Trophoblast cell (in vitro differentiated cells and primary cell): ENCODE measurements around the gene TXNRD2.
A peak's percentile ranks its signal among the peaks of the same experiment; 100 is the strongest.

ENCODE experiments used
- DNase-seq, 2 donors: peaks; one replicate each; pipeline ENCODE4 v3.0.0-alpha.2; 2016
- H2AFZ ChIP-seq: 2 replicates; pipeline ENCODE4 v1.6.1; 2013; ENCODE audit warnings: low read length, moderate library complexity, mild to moderate bottlenecking; ENCODE audit not compliant: insufficient read depth, poor library complexity
- H2AK5ac ChIP-seq: 2 replicates; pipeline ENCODE4 v1.6.1; 2013; ENCODE audit warnings: mild to moderate bottlenecking, low read length
- H2BK120ac ChIP-seq: 2 replicates; pipeline ENCODE4 v1.6.1; 2013; ENCODE audit warnings: low read length, mild to moderate bottlenecking, moderate library complexity; ENCODE audit not compliant: insufficient read depth, poor library complexity
- H2BK12ac ChIP-seq: 2 replicates; pipeline ENCODE4 v1.6.1; 2013; ENCODE audit warnings: mild to moderate bottlenecking, low read length, moderate library complexity
- H2BK5ac ChIP-seq: 2 replicates; pipeline ENCODE4 v1.6.1; 2013; ENCODE audit warnings: low read length, low read depth, moderate library complexity, mild to moderate bottlenecking; ENCODE audit not compliant: poor library complexity
- H3K14ac ChIP-seq: 2 replicates; pipeline ENCODE4 v1.6.1; 2013; ENCODE audit warnings: mild to moderate bottlenecking, low read length
- H3K18ac ChIP-seq: 2 replicates; pipeline ENCODE4 v1.6.1; 2013; ENCODE audit warnings: mild to moderate bottlenecking, low read length
- H3K23ac ChIP-seq: 2 replicates; pipeline ENCODE4 v1.6.1; 2013; ENCODE audit warnings: low read length
- H3K27ac ChIP-seq: 2 replicates; pipeline ENCODE4 v1.5.1; 2013; ENCODE audit warnings: low read depth, mild to moderate bottlenecking, inconsistent platforms, low read length, moderate library complexity
- H3K27me3 ChIP-seq: 2 replicates; pipeline ENCODE4 v1.6.1; 2013; ENCODE audit warnings: inconsistent platforms, mild to moderate bottlenecking, low read length, moderate library complexity; ENCODE audit not compliant: insufficient read depth
- H3K36me3 ChIP-seq, 2 experiments: 1 replicate in 1 of 2; 2 replicates in 1 of 2; pipeline ENCODE4 v1.6.1; 2013; ENCODE audit warnings: low read length in 2 of 2, mild to moderate bottlenecking in 2 of 2, moderate library complexity in 1 of 2; ENCODE audit not compliant: insufficient read depth in 2 of 2, control insufficient read depth in 1 of 2
- H3K4ac ChIP-seq: 2 replicates; pipeline ENCODE4 v1.6.1; 2013; ENCODE audit warnings: low read depth, mild to moderate bottlenecking, low read length, moderate library complexity
- H3K4me1 ChIP-seq, 2 experiments: 1 replicate in 1 of 2; 2 replicates in 1 of 2; pipeline ENCODE4 v1.6.1; 2013; ENCODE audit warnings: low read length in 2 of 2, mild to moderate bottlenecking in 2 of 2, moderate library complexity in 1 of 2; ENCODE audit not compliant: insufficient read depth in 2 of 2, control insufficient read depth in 1 of 2
- H3K4me2 ChIP-seq: 2 replicates; pipeline ENCODE4 v1.6.1; 2013; ENCODE audit warnings: inconsistent platforms, mild to moderate bottlenecking, low read length, moderate library complexity
- H3K4me3 ChIP-seq: 2 replicates; pipeline ENCODE4 v1.5.1; 2013; ENCODE audit warnings: mild to moderate bottlenecking, low read depth, low read length, inconsistent platforms
- H3K79me1 ChIP-seq: one replicate; pipeline ENCODE4 v1.6.1; 2013; ENCODE audit warnings: low read length
- H3K79me2 ChIP-seq: 2 replicates; pipeline ENCODE4 v1.6.1; 2013; ENCODE audit warnings: low read length, mild to moderate bottlenecking; ENCODE audit not compliant: control insufficient read depth, insufficient read depth, poor library complexity
- H3K9ac ChIP-seq: 2 replicates; pipeline ENCODE4 v1.6.1; 2013; ENCODE audit warnings: mild to moderate bottlenecking, low read length
- H3K9me3 ChIP-seq: 2 replicates; pipeline ENCODE4 v1.6.1; 2013; ENCODE audit warnings: low read depth, mild to moderate bottlenecking, control low read depth, inconsistent platforms, low read length; ENCODE audit not compliant: insufficient read depth
- H4K12ac ChIP-seq: 2 replicates; pipeline ENCODE4 v1.6.1; 2013; ENCODE audit warnings: low read depth, mild to moderate bottlenecking, low read length, moderate library complexity
- H4K8ac ChIP-seq: 2 replicates; pipeline ENCODE4 v1.6.1; 2013; ENCODE audit warnings: low read depth, mild to moderate bottlenecking, low read length, moderate library complexity
- H4K91ac ChIP-seq: one replicate; pipeline ENCODE4 v1.6.1; 2013; ENCODE audit warnings: low read depth, mild to moderate bottlenecking, low read length, moderate library complexity
- WGBS: extraction: QIAGEN DNeasy Blood & Tissue Kit; methylation state at CpG from one replicate; pipeline ENCODE4 v1.1.7; 2013; ENCODE audit warnings: missing lambda C conversion rate; ENCODE audit not compliant: insufficient read length, insufficient coverage; ENCODE audit errors: extremely low coverage; 5-methylcytosine and 5-hydroxymethylcytosine counted together

The TXNRD2 gene

GRCh38 chr22:19905347-19906276, 36.0 kb downstream of the TXNRD2 start:
- Histone ChIP-seq H3K27me3 (no peaks in the 10 kb centered on the region), H3K9me3 (peaks cover 4% of the 10 kb centered on the region), H3K36me3 (no peaks in the 10 kb centered on the region), H2BK12ac (peak overlapping the region; percentile 25), H4K8ac (no peak overlapping the region), H3K9ac (no peak overlapping the region), H4K91ac (peak overlapping the region; percentile 29), H2AK5ac (no peak overlapping the region), H3K27ac (no peak overlapping the region), H2BK5ac (no peak overlapping the region), H2BK120ac (peak overlapping the region; percentile 13), H3K79me1 (peaks cover 14% of the 10 kb centered on the region), H3K4me1 (peaks cover 17% of the 10 kb centered on the region in 2 experiments), H2AFZ (no peak overlapping the region), H3K4me3 (no peak overlapping the region), H3K23ac (no peak overlapping the region), H3K18ac (no peak overlapping the region), H3K4ac (no peak overlapping the region), H3K4me2 (no peak overlapping the region), H4K12ac (no peak overlapping the region), H3K14ac (no peak overlapping the region), H3K79me2 (no peaks in the 10 kb centered on the region)
- no CpG with 5 or more reads among the region's 22 CpGs for WGBS
- no peak for DNase-seq

DNA sequence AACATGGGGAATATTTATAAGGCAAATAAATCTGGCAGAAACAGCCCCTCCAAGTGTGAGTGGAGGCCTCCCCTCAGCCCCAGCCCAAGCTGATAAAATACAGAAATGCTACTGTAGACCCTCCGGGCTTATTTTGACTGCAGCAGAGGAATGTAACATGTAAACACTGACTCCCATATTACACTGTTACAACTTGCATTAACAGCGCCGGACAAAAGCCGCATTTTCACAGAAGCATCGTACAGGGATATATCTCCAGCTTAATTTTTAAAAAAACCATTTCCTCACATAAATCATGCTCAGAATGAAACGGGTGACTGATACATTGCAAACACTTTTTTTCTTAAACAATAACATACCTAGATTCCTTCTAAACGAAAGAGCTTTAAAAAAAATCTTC, 36.7 kb downstream of the TXNRD2 start:
- Histone ChIP-seq H3K9me3 (peaks cover 4% of the 10 kb centered on the region), H2BK12ac (no peak overlapping the region), H2BK120ac (no peak overlapping the region), H3K36me3 (no peaks in the 10 kb centered on the region), H3K79me2 (no peaks in the 10 kb centered on the region), H4K8ac (no peak overlapping the region), H3K23ac (no peak overlapping the region), H2BK5ac (no peak overlapping the region), H3K18ac (no peak overlapping the region), H3K4me1 (peaks cover 17% of the 10 kb centered on the region in 2 experiments), H3K4me2 (no peak overlapping the region), H3K4ac (no peak overlapping the region), H3K79me1 (peaks cover 14% of the 10 kb centered on the region), H3K27me3 (no peaks in the 10 kb centered on the region), H3K27ac (no peak overlapping the region), H3K9ac (no peak overlapping the region), H2AFZ (no peak overlapping the region), H3K14ac (no peak overlapping the region), H4K12ac (no peak overlapping the region), H2AK5ac (no peak overlapping the region), H3K4me3 (no peak overlapping the region), H4K91ac (no peak overlapping the region)
- DNase-seq: no peak
- WGBS: 100% methylated on average over 1 of the region's 7 CpGs

DNA sequence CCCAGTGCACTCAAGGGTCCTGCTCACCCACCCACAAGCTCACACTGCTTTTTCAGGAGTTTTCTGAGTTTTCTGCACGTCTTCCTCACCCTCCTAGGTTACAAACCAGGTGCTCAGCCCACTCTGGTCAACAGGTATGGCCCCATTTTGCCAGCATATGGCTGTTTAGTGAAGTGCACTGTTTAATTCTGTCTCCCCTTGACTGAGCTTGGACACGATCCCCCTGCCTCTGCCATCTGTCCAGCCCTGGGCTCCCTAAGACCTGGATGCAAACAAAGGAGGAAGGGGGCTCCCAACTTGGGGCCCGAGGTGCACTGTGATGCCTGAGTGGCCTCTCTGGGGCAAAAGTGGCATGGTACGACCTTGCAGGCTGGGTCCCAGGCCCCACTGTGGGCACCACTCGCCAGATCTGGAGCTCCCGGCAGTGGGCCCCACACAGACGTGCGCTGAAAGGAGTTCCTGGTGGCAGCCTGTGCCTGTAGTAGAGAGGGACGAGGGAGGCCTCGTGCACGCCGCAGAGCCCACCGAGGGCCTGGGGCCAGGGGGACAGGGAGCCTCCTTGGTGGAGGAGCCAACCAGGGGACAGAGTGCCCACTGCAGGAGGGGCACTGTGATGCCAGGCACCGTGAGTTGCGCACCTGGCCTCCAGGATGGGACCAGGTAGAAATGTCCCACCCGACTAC, 37.3 kb downstream of the TXNRD2 start:
- H3K79me2 ChIP-seq: no peaks in the 10 kb centered on the region
- DNase-seq: no peak
- H2AFZ ChIP-seq: no peak overlapping the region
- H3K4me3 ChIP-seq: no peak overlapping the region
- H4K91ac ChIP-seq: peak overlapping the region; percentile 45
- H3K36me3 ChIP-seq: no peaks in the 10 kb centered on the region
- no peak overlapping the region for H2BK5ac ChIP-seq
- H3K9ac ChIP-seq: no peak overlapping the region
- H3K9me3 ChIP-seq: no peaks in the 10 kb centered on the region
- peak overlapping the region; percentile 56 for H2AK5ac ChIP-seq
- no peak overlapping the region for H3K18ac ChIP-seq
- peak overlapping the region; percentile 59 for H2BK12ac ChIP-seq
- no peak overlapping the region for H3K27ac ChIP-seq
- peak overlapping the region; percentile 19 for H2BK120ac ChIP-seq
- no peak overlapping the region for H3K4ac ChIP-seq
- H4K8ac ChIP-seq: no peak overlapping the region
- no peak overlapping the region for H3K4me2 ChIP-seq
- no peak overlapping the region for H3K23ac ChIP-seq
- H3K4me1 ChIP-seq: peaks cover 17% of the 10 kb centered on the region in 2 experiments
- H3K14ac ChIP-seq: peak overlapping the region; percentile 46
- H4K12ac ChIP-seq: no peak overlapping the region
- H3K79me1 ChIP-seq: peaks cover 10% of the 10 kb centered on the region
- no peaks in the 10 kb centered on the region for H3K27me3 ChIP-seq
- WGBS: no CpG with 5 or more reads among the region's 16 CpGs

DNA sequence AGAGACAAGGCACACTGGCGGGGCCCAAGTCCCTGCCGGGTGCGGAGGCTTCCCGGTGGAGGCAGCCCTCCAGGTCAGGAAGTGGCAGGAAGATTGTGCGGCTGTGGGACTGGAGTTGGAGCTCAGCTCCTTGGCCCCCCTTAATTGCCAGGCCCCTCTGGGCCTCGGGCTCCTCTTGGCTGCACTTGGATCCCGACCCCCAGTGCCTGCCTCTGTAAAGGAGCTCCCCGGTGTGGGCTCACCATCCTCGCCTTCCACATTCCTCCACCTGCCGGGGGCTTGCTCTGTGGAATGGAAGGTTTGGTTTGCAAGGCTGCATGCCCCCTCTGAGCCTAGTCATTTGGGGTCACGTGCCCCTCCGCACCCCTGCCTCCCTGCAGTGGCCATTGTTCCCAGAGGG, 38.1 kb downstream of the TXNRD2 start:
- no peak overlapping the region for H3K23ac ChIP-seq
- no peaks in the 10 kb centered on the region for H3K79me2 ChIP-seq
- H3K36me3 ChIP-seq: no peaks in the 10 kb centered on the region
- peaks cover 17 to 21% of the 10 kb centered on the region in 2 experiments for H3K4me1 ChIP-seq
- no peaks in the 10 kb centered on the region for H3K27me3 ChIP-seq
- H4K91ac ChIP-seq: peak overlapping the region; percentile 45
- H3K27ac ChIP-seq: no peak overlapping the region
- no peak overlapping the region for H2AK5ac ChIP-seq
- no peak overlapping the region for H2AFZ ChIP-seq
- no peak overlapping the region for H4K8ac ChIP-seq
- no peak for DNase-seq
- no peak overlapping the region for H3K4ac ChIP-seq
- no CpG with 5 or more reads among the region's 12 CpGs for WGBS
- no peak overlapping the region for H2BK5ac ChIP-seq
- H3K14ac ChIP-seq: peak overlapping the region; percentile 4
- H3K9me3 ChIP-seq: no peaks in the 10 kb centered on the region
- H3K9ac ChIP-seq: no peak overlapping the region
- no peak overlapping the region for H3K4me2 ChIP-seq
- peak overlapping the region; percentile 19 for H2BK120ac ChIP-seq
- H3K18ac ChIP-seq: peak overlapping the region; percentile 19
- H2BK12ac ChIP-seq: peak overlapping the region; percentile 59
- H4K12ac ChIP-seq: no peak overlapping the region
- H3K79me1 ChIP-seq: peaks cover 9% of the 10 kb centered on the region
- no peak overlapping the region for H3K4me3 ChIP-seq
